ENCODE data around the gene PKP1.

The PKP1 gene

DNA sequence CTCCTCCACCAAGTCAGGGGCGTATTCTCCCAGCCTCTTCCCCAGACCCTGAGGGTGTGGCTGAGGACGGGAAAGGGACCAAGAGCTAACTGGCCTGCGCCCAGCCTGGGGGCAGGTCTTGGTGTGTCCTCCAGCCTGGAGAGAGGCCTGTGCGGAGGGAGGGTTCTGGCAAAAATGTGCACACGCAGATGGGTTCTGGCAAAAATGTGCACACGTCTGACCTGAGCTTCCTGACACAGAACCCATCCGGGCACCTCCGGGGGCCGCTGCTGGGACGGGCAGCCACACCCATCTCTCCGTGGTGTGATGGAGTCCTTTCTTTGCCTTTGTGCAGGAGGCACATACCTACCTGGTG is 23.1 kb upstream of the PKP1 start:
- DNase-seq (ENCODE audit: low spot score), result no peak

DNA sequence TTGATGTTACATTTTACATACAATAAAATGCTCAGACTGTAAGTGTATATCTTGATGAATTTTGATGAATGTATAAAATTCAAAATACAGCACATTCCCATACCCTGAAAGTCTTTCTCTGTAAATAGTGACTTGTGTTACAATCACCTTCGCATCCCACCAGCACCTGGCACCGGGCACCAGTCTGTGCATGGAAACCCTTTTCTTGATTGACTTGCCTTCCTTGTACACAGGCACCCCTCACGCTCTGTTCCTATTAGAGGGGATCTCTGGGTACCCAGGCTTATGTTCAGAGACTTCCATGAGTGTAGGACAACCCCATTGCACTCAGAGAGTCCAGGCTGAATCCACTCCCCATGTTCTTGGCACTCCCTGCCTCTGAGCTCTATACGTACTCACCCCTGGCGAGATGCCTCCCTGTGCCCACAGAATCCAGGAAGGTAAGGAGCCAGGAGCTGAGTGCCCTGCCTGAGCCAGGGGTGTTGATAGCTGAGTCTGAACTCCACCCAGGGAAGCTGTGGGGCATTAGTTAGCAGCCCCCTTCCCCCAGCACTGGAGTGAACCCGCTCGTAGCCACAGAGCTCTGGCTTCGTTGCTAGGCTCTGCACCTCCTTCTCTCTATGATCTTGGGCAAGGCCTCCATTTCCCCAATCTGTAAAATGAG is 22.5 kb upstream of the PKP1 start:
- DNase-seq (ENCODE audit: low spot score), result no peak

DNA sequence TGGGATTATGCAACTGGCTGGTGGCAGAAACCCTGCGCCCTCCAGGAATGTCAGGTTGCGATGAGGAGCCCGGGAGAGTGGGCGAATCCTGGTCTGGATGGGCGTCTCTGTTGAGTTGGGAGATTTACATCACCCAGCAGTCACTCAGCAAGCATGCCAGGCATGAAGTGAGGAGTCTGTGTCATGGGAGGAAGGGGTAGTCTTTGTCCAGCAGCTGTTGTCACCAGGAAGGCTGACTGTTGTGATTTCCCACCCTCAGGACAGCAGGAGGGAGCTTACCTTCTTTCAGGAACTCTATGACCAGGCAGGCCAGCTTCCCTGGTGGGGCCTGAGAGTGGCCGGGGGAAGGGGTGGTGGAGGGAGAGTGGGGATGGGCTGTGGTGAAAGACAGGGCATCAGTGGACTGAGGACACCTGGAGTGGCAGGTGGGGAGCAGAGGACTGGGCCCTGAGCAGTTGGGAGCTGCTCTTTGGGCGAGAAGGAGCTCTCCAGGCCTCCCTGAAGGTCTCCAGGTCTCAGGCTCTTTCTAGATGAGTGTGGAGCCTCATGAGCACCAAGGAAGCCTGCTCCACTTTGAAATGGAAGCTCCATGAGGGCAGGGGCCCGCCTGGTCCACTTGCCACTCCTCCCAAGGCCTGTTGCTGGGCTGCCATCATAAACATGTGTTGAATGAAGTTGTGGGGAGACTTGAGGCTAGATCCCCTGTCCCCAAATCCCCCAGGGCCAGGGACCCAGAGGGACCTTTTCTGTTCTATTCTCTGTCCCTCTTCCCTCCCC is 21.3 kb upstream of the PKP1 start:
- DNase-seq (ENCODE audit: low spot score), result no peak

DNA sequence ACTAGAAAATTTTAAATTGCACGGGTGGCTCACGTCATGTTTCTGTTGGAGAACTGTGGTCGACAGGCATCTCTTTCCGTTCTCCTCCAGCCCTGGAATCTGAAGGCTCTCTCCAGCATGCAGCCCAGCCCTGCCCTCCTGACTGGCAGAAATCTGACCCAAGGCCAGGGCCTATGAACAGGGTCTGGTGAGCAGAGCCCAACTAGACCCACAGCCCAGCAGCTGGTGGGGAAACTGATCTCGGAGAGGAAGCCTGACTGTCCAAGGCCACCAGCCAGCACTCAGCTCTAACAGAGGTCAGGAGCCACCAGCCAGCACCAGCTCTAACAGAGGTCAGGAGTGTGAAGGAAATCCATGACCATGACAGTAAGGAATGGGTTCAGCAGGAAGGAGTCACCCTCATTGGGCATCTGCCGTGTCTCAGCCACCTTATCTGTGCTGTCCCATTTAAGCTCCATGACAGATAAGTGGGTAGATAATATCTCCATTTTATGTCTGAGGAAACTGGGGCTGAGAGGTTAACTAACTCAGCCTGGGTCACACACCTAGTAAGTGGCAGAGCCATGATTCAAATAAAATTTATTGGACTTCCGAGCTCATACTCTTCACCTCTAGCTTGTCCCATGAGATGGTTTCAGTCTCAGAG is 20.2 kb upstream of the PKP1 start:
- DNase-seq (ENCODE audit: low spot score), result no peak

DNA sequence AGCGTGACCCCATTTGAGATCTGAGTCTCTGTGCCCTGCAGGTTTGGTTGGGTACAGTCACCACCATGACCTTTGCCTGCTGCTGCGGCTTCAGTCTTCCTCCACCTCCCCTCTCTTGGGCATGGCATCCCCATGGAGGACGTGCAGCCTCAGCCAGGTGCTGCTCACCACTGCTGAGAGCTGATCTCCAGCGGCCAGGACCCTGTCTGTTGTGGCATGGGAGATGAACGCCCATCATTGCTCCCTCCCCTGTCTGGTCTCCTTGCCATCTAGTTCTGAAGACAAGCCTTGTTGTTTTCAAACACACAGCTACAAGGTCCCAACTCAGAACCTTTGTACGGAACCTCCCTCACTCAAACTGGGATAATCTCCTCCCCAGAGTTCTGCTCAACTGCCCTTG is 19.2 kb upstream of the PKP1 start:
- DNase-seq (ENCODE audit: low spot score), result no peak

DNA sequence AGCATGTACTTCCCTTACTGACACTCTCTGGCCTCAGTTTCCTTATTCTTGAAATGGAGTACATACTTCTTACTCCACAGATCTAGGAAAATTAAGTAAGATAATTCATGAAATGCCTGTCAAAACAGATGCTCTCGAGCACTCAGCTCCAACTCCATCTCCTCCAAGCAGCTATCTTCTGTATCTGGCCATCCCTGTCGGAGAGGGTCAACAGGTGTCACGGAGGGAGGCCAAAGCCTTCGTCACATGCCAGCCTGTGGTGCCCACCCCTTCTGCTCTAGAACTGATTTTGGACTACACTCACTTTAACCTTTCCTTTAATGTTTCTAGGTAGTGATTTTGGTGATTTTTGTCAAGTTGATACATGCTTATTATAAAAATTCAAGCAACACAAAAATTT is 18.8 kb upstream of the PKP1 start:
- DNase-seq (ENCODE audit: low spot score), result no peak

DNA sequence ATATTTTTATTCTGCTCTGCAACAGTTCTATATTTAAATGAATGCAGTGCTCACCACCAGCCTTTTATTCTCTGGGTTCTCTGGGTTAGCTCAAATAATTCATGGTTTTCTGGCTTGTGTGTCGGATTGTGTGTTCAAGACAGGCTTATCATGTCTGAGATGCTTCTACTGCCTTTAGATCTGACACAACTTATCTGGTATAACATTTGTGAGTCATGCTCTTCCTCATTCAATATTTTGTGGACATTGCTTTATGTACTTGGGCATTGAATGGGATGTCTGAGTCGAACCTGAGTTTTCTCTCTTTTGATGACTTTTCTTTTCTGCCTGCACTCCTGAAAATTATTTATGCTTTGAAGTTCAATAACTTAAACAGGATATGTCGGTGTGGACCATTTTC is 17.6 kb upstream of the PKP1 start:
- DNase-seq (ENCODE audit: low spot score), result no peak

DNA sequence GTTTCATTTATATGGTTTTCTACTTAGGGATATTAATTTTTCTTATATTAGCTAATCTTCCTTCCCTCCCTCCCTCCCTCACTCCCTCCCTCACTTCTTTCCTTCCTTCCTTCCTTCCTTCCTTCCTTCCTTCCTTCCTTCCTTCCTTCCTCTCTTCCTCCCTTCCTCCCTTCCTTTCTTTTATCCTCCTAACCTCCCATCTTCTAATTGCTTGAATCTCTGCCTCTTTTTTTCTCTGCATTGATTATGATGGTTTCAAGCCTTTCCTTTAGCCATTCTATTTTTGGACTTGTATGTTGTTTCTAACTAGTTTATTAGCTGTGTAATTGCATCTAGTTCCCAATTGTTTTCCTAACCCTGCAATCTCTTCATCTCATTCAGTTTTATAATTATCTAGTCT is 17.0 kb upstream of the PKP1 start:
- DNase-seq (ENCODE audit: low spot score), result no peak

DNA sequence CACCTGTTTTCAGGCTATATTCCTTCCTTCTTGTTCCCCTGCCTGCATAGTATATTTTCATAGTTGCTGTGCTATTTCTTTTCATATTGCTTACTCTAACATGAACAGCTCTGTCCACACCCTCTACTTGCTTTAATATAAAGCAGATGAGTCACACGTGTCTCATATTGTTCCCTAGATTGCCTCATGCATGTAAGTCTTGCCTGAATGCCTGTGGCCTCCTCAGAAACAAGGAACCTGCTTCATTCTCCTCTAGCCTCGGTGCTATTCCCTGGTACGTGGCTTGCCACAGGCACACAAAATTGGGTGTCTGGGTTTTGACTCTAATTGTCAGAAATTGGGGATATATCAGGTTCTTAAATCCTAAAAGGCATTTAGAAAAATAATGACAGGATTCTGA is 16.5 kb upstream of the PKP1 start:
- peak; percentile 89 for DNase-seq (ENCODE audit: low spot score)

DNA sequence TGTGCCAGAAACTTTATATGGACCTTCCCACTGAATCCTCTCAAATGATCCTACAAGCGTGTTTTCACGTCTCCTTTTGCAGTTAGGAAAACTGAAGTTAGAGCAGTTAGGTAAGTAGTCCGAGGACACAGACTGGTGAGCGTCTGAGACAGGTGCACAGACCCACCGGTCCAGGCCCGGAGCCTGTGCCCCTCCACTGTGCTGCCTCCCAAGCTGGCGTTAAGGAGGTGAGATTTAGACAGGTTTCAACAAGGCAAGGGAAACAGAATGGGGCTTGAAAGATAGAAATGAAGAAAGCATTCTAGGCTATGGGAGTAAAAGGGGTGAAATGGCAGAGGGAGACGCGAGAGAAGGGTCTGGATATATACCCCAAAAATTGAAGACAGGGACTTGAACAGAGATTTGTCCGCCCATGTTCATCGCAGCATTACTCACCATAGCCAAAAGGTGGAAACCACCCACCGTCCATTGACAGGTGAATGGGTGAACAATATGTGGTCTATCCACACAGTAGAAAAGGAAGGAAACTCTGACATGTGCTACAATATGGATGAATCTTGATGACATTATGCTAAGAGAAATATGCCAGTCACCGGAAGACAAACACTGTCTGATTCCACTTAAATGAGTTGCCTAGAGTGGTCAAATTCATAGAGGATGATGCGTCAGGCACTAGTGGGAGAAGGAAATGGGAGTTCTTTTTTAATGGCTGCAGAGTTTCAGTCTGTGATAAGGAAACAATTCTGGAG is 15.7 kb upstream of the PKP1 start:
- DNase-seq (ENCODE audit: low spot score), result peak; percentile 21

DNA sequence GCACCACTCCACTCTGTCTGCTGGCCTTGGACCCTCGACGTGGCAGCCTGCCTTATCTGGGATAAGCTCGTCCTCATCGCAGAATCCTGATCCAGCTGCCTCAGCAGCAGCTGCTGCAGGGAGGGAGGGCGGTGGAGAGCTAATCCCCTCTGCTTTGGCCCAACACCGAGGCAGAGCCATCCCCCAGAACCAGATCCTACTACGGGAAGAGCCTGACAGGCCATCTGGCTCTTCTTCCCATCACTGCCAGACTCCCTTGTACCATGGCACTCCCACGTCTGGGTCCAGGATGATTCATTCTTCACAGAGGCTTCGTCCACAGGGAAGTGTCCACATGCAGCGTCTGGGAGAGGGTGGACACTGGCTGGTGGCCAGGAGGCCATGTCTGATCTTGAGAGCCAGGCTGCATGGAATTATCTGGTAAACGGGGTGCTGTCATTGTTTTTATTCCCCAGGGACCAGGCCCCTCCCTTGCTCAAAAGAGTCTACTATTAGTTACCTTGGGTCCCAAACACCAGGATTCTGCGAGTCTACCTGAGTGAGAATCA is 14.6 kb upstream of the PKP1 start:
- DNase-seq (ENCODE audit: low spot score), result peak; percentile 79

DNA sequence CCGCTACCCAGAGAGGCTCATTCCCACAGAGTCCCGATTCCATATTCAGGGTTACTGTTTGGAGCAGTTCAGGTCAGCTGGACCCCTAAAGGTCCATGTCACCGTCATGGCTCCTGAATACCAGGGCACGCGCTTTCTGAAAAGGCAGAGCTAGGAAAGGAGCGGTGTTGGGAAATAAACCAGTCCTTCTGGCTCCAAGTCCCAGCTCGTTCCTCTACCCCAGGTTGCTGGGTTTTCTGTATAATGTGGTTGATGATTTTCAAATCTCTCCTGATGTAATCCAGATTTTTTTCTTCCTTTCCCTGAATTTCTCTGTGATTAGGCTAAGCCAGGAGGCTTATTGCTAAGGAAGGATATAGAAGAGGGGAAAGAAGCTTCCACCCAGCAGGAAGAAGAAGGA is 14.0 kb upstream of the PKP1 start:
- DNase-seq (ENCODE audit: low spot score), result no peak

DNA sequence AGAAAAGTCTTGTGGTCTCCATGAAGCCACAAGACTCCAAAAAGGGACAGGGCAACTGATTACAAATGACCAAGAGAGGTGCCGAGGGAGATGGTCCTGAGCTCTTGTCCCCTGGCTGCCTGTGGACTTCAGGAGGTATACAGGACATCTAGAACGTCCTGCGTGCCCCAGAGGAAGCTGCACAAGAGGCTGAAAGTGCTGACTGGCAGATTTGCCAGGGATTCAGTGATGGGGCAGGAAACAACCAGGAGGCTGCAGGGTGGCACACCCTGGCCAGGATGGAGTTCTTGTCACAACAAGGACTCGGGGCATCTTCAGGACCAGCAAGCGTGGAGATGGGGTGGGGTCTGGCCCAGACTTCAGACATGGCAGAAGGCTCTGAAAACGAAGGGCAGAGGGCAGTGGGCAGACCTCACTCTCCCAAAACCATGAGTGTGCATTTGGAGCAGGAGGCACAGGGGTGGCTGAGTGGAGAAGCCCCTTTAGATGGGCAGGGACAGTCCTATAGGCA is 13.4 kb upstream of the PKP1 start:
- DNase-seq (ENCODE audit: low spot score), result no peak

DNA sequence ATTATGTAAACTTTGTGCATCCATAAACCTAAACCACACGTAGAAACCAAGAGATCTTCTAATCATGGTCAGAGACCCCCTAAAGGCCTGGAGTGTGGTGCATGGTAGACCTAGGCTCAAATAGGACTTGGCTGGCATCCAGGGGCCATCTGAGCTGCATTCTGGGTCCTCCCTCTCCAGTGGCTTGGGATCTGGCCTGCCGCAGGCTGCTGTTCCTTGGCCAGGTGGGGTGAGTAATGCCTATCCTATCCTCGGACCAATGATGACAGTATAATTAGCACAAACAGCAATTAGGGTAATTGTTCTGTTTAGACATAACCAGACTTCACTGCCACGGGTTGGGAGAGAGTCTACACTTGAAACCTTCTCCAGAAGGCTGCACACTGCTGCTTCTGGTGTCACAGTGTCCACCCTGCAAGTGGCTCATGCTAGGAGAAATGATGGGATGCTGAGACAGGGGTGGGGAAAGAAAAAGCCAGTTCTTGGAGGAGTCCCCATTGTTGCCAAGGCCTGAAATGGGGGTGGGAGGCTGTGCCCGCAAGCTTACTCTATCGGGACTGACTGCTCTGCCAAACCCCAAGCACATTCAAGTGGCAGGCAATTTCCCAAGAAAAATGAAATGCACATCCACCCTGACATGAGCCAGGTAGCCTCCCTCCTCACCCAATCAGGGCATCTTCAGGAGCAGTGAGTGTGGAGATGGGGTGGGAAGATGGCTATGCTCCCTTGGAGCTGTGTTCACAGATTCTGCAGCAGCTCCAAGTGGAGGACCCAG is 12.5 kb upstream of the PKP1 start:
- DNase-seq (ENCODE audit: low spot score), result no peak

DNA sequence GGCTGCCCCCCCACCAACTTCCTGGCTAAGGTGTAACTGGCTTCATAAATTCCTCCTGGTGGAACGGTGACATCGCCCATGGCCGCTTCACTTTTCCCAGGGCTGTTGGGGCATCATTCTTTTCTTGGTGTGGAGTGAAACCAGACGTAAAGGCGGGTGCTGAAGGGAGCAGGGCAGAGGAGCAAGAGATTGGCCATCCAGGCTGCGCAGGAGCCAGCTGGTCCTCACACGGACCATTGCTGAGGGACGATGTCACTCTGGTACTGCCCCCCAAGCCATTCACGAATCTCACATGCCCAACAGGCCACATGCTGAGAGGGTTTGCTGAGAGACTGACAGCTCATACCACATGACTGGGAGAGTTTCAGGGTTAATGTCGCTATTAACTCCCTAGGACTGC is 10.5 kb upstream of the PKP1 start:
- no peak for DNase-seq (ENCODE audit: low spot score)

DNA sequence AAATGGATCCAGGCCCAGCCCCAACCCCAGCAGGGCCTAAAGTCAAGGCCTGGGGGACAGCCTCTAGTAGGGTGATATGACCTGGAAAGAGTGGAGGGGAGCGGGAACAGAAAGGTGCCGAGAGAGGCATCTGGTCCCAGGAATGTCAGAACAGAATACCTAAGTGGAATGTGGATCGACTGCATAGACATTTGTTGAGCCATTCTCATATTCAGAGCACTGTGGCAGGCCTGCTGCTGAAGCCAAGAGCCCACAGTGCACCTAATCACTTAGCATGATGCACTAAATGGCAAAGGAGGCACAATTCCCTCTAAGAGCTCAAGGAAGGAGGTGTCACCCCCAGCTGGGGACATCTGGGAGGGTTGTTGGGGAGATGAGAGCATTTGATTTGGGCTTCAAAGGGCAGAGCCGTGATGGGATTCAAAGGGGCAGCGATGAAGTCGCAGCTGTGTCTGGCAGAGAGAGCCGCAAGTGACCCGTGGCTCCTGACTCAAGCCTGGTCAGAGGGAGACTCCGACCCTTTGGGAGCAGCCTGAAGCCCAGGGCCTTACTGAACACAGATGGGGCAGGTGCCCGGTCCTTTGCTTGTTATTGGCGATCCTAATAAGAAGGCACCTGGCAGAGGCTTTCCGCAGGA is 8.6 kb upstream of the PKP1 start:
- no peak for DNase-seq (ENCODE audit: low spot score)

DNA sequence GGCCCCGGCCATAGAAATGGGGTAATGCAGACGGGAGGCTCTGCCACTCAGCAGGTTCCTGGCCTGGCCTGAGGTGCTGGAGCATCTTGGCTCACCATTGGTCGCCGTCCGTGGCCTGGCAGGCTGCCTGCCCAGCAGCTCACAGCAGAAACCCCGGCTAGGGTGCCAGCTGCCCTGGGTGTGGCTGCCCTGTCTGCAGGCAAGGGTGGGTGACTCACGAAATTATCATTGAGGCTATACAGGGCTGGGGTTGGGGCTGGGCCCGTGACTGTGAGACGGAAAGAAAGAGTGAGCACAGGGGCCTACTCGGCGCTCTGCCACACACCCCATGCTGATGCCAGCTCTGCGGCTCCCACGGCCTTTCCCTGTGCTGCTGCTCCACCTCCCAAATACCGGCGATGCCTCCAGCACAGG is 8.0 kb upstream of the PKP1 start:
- DNase-seq (ENCODE audit: low spot score), result peak; percentile 79

DNA sequence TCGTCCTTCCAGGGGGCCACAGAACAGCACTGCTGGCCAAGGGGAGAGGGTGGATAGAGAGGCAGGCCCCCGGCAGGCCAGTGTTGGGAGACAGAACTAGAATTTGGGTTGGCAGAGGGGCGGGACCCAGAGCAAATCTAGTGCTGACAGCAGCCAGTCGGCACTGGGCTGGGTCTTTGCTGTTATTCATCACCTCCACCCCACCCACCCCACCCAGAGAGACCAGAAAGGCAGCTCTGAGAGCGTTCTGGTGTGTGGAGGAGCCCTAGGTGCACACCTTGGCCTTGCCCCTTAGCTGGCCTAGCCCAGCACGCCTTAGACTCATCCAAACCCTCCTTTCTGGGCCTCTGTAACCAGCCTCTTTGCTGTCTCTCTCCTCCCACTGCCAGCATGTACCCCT is 6.4 kb upstream of the PKP1 start:
- DNase-seq (ENCODE audit: low spot score), result no peak

DNA sequence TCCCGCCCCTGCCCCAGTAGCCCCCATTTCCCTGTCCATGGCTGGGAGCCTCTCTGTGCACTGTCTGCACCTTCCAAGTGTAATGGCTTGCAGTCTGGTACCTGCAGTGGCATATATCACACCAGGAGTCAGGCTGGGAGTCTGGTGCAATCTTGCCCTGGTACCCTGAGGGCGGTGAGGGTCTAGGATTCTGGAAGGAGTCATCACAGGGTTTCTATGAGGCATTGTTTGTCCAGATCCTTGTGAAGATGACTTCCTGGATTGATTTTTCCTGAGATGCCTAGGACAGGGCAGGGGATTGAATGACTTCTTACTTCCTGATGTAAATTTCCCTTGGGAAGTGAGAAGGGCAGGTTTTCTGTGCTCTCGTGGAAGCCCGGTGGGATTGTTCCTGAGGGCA is 5.9 kb upstream of the PKP1 start:
- DNase-seq (ENCODE audit: low spot score), result no peak

DNA sequence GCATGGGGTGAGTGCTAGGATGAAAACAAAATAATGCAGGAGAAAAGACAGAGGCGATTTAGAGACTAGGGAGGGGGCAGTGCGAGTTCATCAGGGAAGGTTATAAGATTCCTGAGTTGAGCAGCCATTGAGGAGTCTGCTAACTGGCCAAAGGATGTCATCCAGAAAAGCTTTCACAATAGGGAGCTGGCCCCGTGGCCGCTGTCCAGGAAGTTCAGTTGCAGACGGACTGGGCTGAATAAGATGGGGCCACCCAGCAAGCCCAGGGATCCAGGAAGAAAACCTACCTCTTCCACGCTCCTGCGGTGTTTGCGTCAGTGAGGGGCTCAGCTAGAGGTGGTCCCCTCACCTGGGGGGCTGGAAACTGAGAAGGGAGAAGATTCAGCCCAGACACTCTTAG is 4.0 kb upstream of the PKP1 start:
- peak; percentile 76 for DNase-seq (ENCODE audit: low spot score)

DNA sequence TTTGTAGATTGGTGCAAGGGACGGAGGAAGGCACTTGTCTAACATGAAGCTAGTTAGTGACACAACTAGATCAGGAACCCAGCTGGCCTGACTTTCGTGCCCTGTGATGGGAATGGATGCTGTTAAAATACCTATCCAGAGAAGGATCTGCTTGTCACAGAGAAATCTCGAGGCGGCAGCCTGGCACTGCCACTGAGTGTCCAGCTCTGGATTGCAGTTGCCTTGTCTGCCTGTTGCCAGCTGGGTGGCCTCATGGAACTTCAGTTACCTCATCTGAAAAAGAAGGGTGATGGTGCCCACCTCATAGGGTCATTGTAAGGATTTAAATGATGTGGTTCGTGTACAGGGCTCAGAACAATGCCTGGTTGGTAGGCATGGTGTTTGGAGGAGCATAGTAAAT is 2.4 kb upstream of the PKP1 start:
- DNase-seq (ENCODE audit: low spot score), result no peak
